AG10803 (cell line): ENCODE data around the gene C1R.
"Not testable (repeated sequence)": the region's sequence is repeated elsewhere in the genome, so short reads cannot be mapped to it uniquely, and the experiment has no call there.

ENCODE experiments used
- DNase-seq: peaks from one replicate; pipeline ENCODE4 v3.0.0; 2010; ENCODE audit warnings: low read depth
- H3K4me3 ChIP-seq: 2 replicates; pipeline ENCODE4 v1.5.1; 2011; ENCODE audit warnings: mild to moderate bottlenecking, low read length, control low read depth
- CTCF ChIP-seq: conservative IDR thresholded peaks from 2 replicates; pipeline ENCODE4 v1.5.1; 2011; ENCODE audit warnings: mild to moderate bottlenecking, low read length, control low read depth, inconsistent platforms

C1R gene

GRCh38 chr12:7054925-7055324 lies 37.3 kb downstream of the C1R start:
- H3K4me3 ChIP-seq, result no peak overlapping the region
- TF ChIP-seq CTCF, result no peak
- DNase-seq, result no peak

GRCh38 chr12:7049973-7050372 lies 42.3 kb downstream of the C1R start:
- not testable (repeated sequence) for H3K4me3 ChIP-seq, DNase-seq

- not testable (repeated sequence) for H3K4me3 ChIP-seq
Observed at GRCh38 chr12:7049445-7049951, 42.7 kb downstream of the C1R start.

GRCh38 chr12:7047306-7047705 lies 44.9 kb downstream of the C1R start:
- no peak for DNase-seq
- TF ChIP-seq CTCF, result no peak
- H3K4me3 ChIP-seq, result no peak overlapping the region

More at GRCh38 chr12:7049445-7049951, 42.7 kb downstream of the C1R start:
- DNase-seq, result not testable (repeated sequence)

GRCh38 chr12:7046383-7047105 lies 45.7 kb downstream of the C1R start:
- no peak for DNase-seq
- no peak for TF ChIP-seq CTCF
- H3K4me3 ChIP-seq, result no peak overlapping the region

- TF ChIP-seq CTCF, result no peak
- DNase-seq, result no peak
Observed at GRCh38 chr12:7045913-7046312, 46.3 kb downstream of the C1R start.

GRCh38 chr12:7042842-7043241 lies 49.4 kb downstream of the C1R start:
- H3K4me3 ChIP-seq, result no peak overlapping the region
- DNase-seq, result peak; percentile 45
- peak; percentile 54 for TF ChIP-seq CTCF

More at GRCh38 chr12:7045913-7046312, 46.3 kb downstream of the C1R start:
- H3K4me3 ChIP-seq, result no peak overlapping the region

- no peak for DNase-seq
- no peak overlapping the region for H3K4me3 ChIP-seq
- TF ChIP-seq CTCF, result no peak
Observed at GRCh38 chr12:7039403-7039802, 52.8 kb downstream of the C1R start.
